ENCODE measurements around the gene BCS1L.

DNA sequence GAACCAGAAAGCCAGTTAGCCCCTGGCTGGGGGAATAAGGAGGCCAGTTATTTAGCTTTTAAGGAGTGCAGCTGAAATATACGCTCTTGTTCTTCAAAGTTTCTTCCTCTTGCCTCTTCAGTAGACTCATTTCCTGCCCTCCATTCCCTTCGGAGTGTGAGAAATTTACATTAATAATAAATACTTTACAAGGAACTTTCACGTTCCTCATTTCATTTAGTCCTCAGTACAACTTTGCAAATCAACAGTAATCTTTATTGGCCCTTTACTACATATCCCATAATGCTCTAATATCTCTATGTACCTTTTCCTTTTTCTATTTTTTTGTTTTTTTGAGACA, 36.1 kb upstream of the BCS1L start:
- TF ChIP-seq ZFYVE20 (CRISPR knock-in tag; IDR thresholded peaks at IDR 0.05; ENCODE audit: borderline replicate concordance, low read depth) (no peak), IKZF1 (IDR thresholded peaks at IDR 0.05) (no peak), POLR2A (IDR thresholded peaks at IDR 0.05; ENCODE audit: insufficient read depth in 1 of 2, low read depth in 2 of 2, low read length in 2 of 2) (no peak), TAF1 (CRISPR knock-in tag; IDR thresholded peaks at IDR 0.05) (no peak), FOXA1 (IDR thresholded peaks at IDR 0.05) (no peak), FOXA1 (CRISPR knock-in tag; IDR thresholded peaks at IDR 0.05) (no peak), ZSCAN31 (CRISPR knock-in tag; IDR thresholded peaks at IDR 0.05; ENCODE audit: low read depth) (no peak), PCBP1 (IDR thresholded peaks at IDR 0.05; ENCODE audit: borderline replicate concordance, low read depth, low read length) (no peak), FIP1L1 (IDR thresholded peaks at IDR 0.05; ENCODE audit: borderline replicate concordance, insufficient read depth, low read depth, low read length) (no peak)
- TF ChIP-seq, protein P1, sequence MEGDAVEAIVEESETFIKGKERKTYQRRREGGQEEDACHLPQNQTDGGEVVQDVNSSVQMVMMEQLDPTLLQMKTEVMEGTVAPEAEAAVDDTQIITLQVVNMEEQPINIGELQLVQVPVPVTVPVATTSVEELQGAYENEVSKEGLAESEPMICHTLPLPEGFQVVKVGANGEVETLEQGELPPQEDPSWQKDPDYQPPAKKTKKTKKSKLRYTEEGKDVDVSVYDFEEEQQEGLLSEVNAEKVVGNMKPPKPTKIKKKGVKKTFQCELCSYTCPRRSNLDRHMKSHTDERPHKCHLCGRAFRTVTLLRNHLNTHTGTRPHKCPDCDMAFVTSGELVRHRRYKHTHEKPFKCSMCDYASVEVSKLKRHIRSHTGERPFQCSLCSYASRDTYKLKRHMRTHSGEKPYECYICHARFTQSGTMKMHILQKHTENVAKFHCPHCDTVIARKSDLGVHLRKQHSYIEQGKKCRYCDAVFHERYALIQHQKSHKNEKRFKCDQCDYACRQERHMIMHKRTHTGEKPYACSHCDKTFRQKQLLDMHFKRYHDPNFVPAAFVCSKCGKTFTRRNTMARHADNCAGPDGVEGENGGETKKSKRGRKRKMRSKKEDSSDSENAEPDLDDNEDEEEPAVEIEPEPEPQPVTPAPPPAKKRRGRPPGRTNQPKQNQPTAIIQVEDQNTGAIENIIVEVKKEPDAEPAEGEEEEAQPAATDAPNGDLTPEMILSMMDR (CRISPR knock-in tag; IDR thresholded peaks at IDR 0.05), result no peak

All from HepG2 (cell line).